Testis (tissue), 2 donors: ENCODE measurements around the gene TSTD2.

ENCODE experiments used
- CTCF ChIP-seq, 3 experiments: fragments of 450-650 bp in 2 of 3; fragments of 200-600 bp in 1 of 3; sonication (generic) in 1 of 3; IDR thresholded peaks; one replicate each; pipeline ENCODE4 v1.5.1; 2016 to 2019; ENCODE audit warnings: antibody characterized with exemption in 3 of 3, mild to moderate bottlenecking in 2 of 3, moderate library complexity in 1 of 3
- POLR2A ChIP-seq: fragments of 450-650 bp; IDR thresholded peaks from one replicate; pipeline ENCODE4 v1.6.1; 2017; ENCODE audit warnings: antibody characterized with exemption, mild to moderate bottlenecking, moderate library complexity

GRCh38 chr9:97591535-97591934 lies 41.6 kb downstream of the TSTD2 start:
- TF ChIP-seq POLR2A = no peak
- no peak for TF ChIP-seq CTCF (IDR thresholded peaks at IDR 0.05)
